LNCAP (cell line): Measurements from ENCODE around the gene RPS15.

Source experiments
- CTCF ChIP-seq: fragments of 450-650 bp; IDR thresholded peaks from 2 replicates; pipeline ENCODE4 v1.5.1; 2017; ENCODE audit warnings: mild to moderate bottlenecking

Gene RPS15

GRCh38 chr19:1412323-1412923, 25.8 kb upstream of the RPS15 start:
- no peak for TF ChIP-seq CTCF

- no peak for TF ChIP-seq CTCF
These were observed 25.0 kb upstream of the RPS15 start for GRCh38 chr19:1412995-1413800.

GRCh38 chr19:1416014-1416841, 22.0 kb upstream of the RPS15 start:
- no peak for TF ChIP-seq CTCF

GRCh38 chr19:1417145-1417544, 21.1 kb upstream of the RPS15 start:
- TF ChIP-seq CTCF = no peak

- no peak for TF ChIP-seq CTCF
These were observed 20.3 kb upstream of the RPS15 start for GRCh38 chr19:1417681-1418495.

- no peak for TF ChIP-seq CTCF
These were observed 19.8 kb upstream of the RPS15 start for GRCh38 chr19:1418496-1418775.
